SKM-1 (cell line): ENCODE results near the gene HOPX.
"Not testable (repeated sequence)": the region's sequence is repeated elsewhere in the genome, so short reads cannot be mapped to it uniquely, and the experiment has no call there.

Experiments used
- DNase-seq: peaks from one replicate; lab custom pipeline; 2025; ENCODE audit not compliant: unreplicated experiment; lab: John Stamatoyannopoulos, UW

HOPX gene, protein sequence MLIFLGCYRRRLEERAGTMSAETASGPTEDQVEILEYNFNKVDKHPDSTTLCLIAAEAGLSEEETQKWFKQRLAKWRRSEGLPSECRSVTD

DNA sequence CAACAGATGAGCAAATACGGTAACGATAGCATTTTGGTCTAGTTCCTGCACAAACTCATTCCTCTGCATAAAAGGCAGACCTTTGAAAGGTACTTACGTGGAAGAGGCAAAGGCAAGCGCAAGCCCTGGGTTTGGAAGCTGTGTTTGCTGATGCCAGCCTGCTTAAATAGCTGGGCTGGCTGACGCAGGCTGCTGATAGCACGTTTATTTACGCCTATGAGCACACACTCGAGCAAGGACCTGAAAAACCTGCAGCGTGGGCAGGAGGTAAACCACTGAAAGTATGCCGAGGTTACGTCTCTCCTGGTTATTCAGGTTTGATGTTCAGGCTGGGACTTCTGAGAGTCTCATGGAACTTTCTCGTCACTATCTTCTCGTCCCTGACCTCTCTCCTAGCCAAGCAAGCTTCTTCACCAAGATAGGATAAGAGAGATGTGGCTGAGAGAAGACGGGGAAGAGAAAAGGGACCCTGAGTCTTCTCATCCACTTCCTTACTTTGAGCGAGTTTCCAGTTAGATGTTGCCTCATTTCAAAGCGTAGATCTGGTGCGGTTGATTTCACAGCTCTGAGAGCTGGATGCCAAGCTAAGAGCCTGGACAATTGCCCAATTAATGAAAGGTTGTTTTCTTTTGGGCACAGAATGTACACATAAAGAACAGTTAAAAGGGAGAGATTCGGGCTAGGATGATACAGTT is at the start of gene HOPX:
Gene HOPX, minus strand, starts transcription at position 139 of the 695 bp plus-strand sequence. CDS start 23,480 bp downstream, outside the sequence.
- no peak for DNase-seq

DNA sequence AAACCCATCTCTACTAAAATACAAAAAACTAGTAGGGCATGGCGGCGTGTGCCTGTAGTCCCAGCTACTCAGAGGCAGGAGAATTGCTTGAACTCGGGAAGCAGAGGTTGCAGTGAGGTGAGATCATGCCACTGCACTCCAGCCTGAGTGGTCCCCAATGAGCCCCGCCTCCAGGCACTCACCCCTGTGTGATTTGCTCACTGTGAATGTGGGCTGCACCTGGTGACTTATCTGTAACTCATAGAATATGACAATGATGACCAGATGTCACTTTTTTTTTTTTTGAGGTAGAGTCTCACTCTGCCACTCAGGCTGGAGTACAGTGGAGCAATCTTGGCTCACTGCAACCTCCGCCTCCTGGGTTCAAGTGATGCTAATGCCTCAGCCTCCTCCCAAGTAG is 49.0 kb upstream of the HOPX start:
- no peak for DNase-seq

DNA sequence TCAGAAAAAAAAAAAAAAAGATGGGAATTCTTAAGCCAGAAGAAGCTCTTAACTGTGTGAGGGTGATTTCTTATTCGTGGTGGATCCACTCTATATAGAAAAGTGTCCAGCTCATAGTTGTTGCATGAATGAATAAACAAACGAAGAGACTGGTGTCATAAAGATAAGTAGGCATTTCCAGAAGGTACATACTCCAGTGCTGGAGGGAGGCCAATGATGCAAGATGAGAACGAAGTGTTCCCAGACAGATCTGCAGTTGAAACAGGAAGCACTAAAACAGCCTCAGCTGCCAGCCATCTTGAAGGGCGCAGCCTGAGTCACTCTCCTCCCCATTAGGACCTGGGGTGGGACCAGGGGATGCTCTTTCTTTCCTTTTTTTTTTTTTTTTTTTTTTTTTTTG is 47.4 kb upstream of the HOPX start:
- no peak for DNase-seq

DNA sequence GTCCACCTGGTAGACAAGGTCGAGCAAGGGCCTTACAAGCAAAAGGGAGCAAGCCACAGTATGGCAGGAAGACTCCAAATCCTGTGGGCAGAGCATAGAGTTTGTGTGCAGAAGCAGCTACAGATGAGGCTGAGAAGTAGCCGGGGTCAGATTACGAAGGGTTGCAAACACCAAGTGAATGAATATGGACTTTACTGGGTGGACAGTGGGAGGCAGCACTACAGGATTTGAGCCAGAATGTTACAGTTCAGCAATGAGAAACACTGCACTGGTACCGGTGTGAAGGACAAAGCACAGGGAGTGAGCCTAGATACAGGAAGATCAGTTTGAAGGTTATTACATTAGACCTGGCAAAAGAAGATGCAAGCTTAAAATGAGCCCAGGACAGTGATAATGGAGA is 46.1 kb upstream of the HOPX start:
- no peak for DNase-seq

DNA sequence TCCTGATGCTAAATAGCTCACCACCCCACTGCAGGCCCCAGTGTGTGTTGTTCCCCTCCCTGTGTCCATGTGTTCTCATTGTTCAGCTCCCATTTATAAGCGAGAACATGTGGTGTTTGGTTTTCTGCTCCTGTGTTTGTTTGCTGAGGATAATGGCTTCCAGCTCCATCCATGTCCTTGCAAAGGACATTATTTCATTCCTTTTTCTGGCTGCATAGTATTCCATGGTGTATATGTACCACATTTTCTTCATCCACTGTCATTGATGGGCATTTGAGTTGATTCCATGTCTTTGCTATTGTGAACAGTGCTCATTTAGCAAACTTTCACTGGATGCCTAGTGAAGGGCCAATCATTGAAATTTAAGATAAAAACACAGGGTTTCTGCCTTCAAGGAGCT is 45.5 kb upstream of the HOPX start:
- not testable (repeated sequence) for DNase-seq

DNA sequence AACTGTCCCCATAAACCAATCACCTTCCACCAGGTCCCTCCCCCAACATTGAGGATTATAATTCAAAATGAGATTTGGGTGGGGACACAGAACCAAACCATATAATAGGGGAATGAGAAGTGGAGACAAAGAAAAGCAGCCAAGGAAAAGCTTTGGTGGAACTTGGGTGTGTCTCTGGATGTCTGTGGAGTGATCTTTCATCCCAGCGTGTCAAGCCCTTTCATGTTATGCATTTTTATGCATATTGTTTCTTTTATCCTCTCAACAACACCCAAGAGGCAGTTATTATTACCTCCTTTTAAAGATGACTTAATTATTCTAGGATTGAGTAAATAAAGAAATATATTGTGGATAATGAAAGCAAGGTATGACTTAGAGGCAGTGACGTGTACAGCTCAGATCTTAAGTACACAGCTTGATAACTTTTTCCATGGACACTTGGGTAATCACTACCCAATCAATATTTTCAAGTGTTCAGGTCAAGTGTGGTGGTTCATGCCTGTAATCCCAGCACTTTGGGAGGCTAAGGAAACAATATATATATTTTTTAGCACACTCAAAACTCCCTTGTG is 42.6 kb upstream of the HOPX start:
- DNase-seq: no peak

DNA sequence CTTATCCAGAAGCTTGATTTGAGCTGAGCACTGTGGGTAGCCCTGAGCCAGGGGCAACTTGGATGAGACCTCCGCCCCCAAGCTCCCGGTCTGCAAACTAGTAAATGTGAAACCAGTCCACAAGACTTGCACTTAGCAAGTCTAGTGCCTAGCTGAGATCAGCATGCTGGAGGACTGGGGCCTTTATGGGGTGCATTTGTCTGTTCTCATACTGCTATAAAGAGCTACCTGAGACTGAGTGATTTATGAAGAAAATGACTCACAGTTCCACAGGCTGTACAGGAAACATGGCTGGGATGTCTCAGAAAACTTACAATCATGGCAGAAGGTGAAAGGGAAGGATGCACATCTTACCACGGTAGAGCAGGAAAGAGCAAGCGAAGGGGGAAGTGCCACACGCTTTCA is 42.1 kb upstream of the HOPX start:
- DNase-seq: no peak

DNA sequence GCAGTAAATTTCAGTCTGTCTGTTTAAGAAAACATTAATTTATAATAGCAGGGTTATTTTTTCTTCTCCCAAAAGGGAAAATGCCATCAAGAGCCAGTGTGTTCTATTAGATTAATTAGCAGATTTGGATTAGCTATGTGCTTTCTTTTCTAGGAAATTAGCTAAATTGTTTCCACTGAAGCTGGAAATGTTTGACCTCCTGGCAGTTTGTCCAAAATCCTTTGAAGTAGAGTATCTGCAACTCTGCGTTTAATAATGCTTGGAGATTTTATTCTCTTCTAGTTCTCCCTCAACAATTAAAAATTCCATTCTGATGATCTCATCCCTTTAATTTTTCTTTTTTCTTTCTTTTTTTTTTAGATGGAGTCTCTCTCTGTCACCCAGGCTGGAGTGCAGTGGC is 27.1 kb upstream of the HOPX start:
- DNase-seq: no peak

DNA sequence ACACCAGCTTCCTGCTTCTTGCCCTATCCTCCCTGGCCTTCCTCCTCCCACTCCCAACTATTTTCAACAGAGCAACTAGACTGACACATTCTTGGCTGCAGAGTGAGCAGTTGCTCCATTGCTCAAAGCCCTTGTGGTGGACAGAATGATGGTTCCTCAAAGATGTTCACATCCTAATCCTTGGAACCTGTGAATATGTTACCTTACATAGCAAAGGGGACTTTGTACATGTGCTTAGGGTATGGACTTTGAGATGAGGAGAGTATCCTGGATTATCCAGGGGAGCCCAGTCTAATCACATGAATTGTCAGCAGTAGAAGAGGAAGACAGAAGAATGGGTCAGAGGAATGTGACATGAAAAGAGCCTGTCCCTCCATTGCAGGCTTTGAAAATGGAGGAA is 24.9 kb upstream of the HOPX start:
- no peak for DNase-seq

DNA sequence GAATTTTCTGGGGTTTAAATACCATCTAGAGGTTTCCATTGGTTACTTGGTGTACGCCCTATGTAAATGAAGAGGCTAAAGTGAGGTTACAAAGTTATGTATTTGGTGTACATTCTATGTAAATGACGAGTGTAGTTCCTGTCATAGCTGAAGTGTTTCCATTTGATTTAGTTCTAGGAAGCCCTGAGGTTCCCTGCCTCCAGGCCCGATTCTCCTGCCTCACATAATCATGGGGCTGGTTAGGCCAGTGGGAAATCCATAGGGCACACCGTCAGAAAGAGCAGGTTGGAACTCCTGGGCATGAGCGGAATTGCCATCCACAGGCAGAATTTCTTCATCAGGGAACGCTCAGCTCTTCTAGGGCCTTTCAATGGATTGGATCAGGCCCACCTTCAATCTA is 24.2 kb upstream of the HOPX start:
- no peak for DNase-seq

DNA sequence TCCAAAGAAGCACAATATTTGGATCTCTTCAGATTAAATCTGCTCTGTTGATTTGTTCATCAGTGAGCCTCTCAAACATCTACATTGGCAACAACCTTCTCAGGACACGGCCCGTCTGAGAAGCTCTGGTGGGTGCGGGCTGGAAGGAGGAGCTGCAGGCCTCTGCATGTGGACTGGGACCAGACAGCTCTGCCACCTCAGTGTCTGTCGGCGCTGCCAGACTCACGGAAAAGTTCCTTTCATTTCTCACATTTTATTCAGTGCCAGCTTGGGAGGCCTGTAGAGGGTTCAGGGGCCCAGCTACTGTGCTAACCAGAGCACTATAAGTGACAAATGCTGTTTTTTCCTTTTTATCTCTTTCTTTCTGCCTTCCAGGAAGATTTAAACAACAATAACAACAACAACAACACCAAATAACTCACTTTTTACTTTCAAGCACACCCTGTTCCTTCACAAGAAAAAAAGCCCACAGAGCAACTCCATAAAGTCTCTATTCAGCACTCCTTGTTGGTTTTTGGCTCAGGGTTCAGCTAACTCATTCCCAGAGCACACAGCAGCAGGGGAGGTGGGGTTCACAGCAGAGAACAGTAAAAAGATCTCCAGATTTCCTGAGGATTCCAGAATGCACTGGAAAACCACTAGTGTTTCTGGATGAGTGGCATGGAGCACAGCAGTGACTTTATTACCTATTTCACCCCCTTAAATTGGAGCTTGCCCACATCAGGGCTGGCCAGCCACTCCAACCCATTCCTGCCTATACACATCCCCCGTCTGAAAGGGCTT is 23.2 kb upstream of the HOPX start:
- DNase-seq: no peak

DNA sequence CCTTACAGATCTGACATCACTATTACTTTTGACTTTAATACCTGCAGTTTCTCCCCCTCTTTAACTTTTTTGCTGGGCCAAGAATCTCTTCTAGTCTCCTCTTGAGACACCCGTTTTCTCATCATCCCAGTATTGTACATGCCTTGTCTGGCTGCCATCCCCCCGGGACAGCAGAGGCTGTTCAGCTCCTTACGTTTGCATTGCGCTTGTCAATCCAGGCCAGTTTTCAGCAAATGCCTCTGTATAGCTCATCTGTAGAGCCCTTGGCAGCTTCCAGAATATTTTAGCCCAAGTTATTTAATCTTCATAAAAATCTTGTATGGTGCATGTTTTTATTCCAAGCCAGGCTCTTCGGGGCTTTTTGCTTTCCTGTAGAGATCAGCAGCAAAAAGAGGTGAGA is 22.3 kb upstream of the HOPX start:
- DNase-seq: no peak

DNA sequence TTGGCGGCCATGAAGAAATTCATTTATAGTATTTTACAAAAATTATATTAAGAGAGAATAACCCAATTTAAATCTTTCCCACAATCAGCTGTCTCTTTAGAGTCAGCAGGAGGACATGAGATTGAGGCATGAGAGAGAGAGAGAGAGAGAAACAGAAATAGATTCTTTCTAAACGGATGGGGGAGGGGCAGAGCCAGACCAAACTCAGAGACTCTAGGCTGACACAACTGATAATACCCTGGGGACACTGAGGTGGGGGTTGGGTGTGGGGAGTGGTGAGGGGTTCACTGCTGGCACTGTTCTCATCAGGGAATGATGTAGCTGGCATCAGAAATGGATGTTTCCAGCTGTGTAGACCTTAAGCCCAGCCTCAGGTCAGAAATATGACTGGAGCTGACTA is 20.5 kb upstream of the HOPX start:
- DNase-seq: no peak

DNA sequence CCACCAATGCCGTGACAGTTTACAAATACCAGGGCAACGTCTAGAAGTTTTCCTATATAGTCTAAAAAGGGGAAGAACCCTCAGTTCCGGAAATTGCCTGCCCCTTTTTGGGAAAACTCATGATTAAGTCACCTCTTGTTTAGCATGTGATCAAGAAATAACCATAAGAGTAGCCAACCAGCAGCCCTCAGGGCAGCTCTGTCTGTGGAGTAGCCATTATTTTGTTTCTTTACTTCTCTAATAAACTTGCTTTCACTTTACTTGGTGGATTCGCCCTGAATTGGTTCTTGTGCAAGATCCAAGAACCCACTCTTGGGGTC is 20.0 kb upstream of the HOPX start:
- DNase-seq: no peak

DNA sequence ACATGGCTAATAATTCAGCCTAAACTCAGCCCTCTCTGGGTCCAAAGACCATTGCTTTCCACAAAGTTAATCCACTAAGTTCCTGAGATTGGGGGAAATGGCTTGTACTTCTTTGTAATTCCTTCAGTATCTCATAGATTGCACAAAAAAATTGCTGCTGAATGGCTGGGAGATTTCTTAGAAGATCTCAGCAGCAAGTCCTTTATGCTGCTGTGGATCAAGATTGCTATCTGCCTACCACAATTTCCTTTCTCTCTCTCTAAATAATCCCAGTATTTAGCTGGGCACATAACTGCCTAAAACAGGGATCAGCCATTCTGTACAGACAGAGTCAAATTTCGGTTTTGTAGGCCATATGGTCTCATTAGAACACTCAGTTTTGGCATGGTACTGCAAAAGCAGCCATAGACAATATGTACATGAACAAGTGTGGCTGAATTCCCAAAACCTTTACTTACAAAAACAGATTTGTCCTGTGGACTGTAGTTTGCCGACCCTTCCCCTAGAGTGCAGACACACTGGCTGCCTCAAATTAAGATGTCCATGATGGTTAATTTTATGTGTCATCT is 18.5 kb upstream of the HOPX start:
- no peak for DNase-seq

DNA sequence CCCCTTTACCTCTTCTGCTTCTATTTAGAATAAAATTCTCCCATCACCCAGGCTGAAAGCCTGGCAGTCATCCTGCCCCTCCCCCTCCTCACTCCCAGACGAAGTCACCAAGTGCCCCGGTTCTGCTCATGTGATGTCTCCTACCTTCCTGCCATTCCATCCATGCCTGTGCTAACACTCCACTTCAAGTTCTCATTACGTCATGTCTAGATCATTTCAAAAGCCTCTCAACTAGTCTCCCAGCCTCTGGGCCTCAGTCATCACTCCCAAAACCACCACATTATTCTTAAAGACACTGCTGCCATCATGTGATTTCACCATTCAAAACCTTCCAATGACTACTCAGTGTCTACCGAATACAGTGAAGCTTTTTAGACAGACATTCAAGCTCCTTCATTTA is 17.2 kb upstream of the HOPX start:
- DNase-seq: no peak

DNA sequence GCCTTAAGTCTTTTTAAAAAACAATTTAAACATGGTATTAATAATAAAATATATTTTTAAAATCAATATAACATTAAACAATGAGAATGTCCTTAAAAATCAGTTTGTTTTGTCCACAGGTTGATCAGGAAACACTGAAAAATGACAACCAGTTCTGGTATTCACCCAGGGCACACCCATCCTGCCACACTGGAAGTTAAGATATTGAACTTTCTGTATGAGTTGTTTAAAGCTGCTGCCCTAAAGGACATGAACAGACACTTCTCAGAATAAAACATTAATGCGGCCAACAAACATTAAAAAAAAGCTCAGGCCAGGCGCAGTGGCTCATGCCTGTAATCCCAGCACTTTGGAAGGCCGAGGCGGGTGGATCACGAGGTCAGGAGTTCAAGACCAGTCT is 15.0 kb upstream of the HOPX start:
- DNase-seq: no peak

DNA sequence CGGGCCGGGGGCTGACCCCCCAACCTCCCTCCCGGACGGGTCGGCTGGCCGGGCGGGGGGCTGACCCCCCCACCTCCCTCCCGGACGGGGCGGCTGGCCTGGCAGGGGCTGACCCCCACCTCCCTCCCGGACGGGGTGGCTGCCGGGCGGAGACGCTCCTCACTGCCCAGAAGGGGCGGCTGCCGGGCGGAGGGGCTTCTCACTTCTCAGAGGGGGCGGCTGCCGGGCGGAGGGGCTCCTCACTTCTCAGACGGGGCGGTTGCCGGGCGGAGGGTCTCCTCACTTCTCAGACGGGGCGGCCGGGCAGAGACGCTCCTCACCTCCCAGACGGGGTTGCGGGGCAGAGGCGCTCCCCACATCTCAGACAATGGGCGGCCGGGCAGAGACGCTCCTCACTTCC is 12.4 kb upstream of the HOPX start:
- not testable (repeated sequence) for DNase-seq

DNA sequence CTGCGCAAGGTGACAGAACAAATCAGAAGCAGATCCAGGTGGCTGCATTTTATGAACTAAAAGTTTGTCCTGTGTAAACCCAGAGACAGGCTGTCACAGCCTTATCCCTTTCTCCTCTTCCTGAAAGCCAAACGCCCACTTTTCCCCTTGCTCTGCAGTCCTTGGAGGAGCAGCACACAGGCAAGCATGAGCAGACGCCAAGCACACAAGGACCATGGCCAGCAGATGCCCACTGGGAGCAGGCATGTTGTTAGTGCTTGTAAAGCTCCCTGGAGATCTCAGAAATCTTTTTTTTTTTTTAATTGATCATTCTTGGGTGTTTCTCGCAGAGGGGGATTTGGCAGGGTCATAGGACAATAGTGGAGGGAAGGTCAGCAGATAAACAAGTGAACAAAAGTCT is 11.5 kb upstream of the HOPX start:
- DNase-seq: no peak

DNA sequence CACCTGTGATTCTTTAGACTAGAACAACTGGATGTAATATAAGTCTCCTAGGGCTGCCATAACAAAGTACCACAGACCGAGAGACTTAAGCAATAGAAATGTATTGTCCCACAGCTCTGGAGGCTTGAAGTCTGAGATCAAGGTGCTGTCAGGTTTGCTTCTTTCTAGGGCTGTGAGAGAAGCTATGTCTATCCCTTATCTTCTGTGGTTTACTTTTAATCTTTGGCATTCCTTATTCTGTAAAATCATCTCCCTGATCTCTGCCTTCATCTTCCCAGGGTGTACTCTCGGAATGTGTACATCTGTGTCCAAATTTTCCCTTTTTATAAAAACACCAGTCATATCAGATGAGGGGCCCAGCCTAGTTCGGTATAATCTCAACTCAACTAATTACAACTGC is 10.3 kb upstream of the HOPX start:
- no peak for DNase-seq

DNA sequence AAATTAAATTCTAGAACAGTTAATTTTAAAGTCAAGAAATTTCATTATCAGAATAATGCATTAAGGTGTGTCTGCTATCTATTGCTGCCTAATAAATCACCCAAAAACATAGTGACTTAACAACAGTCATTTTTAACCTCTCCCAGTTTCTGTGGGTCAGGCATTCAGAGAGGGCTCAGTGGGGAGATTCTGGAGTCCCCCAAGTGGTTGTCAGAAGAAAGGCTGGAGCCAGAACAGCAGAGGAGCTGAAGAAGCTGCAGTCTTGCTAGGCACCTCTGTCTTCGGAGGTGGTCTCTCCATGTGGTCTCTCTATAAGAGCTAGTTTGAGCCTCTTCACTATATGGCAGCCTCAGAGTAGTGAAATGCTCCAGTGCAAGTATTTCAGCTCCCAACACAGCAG is 9.3 kb upstream of the HOPX start:
- no peak for DNase-seq
